Measurements from ENCODE around the gene NUCB2. TPM values are rescaled to one million over a fixed set of nuclear protein-coding genes. Genes with fewer than 3 reads are reported as not detected.
A peak's percentile ranks its signal among the peaks of the same experiment; 100 is the strongest.
"Not testable (repeated sequence)": the region's sequence is repeated elsewhere in the genome, so short reads cannot be mapped to it uniquely, and the experiment has no call there.

NUCB2 gene
- total RNA-seq, 1 donor from 2014 or later, result 58.0 TPM

- Mint-ChIP-seq H3K4me3 (no peak overlapping the region), H3K27me3 (peaks cover 4% of the 10 kb centered on the region), H3K9me3 (peaks cover 5% of the 10 kb centered on the region), H3K36me3 (no peaks in the 10 kb centered on the region), H3K4me1 (ENCODE audit: unreplicated experiment) (peaks cover 9% of the 10 kb centered on the region), H3K27ac (peak overlapping the region; percentile 24)
- no peak for TF ChIP-seq CTCF (conservative IDR thresholded peaks at IDR 0.05)
- no peak for DNase-seq (ENCODE audit: extremely low spot score, unreplicated experiment)
Observed at GRCh38 chr11:17263769-17264168, 12.8 kb upstream of the NUCB2 start.

GRCh38 chr11:17266781-17267180 is 9.8 kb upstream of the NUCB2 start:
- Mint-ChIP-seq H3K9me3 (peaks cover 5% of the 10 kb centered on the region), H3K4me1 (ENCODE audit: unreplicated experiment) (peaks cover 9% of the 10 kb centered on the region), H3K27ac (no peak overlapping the region), H3K36me3 (no peaks in the 10 kb centered on the region), H3K4me3 (no peak overlapping the region), H3K27me3 (peaks cover 4% of the 10 kb centered on the region)
- no peak for TF ChIP-seq CTCF (conservative IDR thresholded peaks at IDR 0.05)
- DNase-seq (ENCODE audit: extremely low spot score, unreplicated experiment), result no peak

- peaks cover 9% of the 10 kb centered on the region for H3K4me1 Mint-ChIP-seq (ENCODE audit: unreplicated experiment)
- no peak overlapping the region for H3K4me3 Mint-ChIP-seq
- no peak for DNase-seq (ENCODE audit: extremely low spot score, unreplicated experiment)
- H3K9me3 Mint-ChIP-seq, result peaks cover 5% of the 10 kb centered on the region
- H3K27ac Mint-ChIP-seq, result peak overlapping the region; percentile 78
- TF ChIP-seq CTCF (conservative IDR thresholded peaks at IDR 0.05), result no peak
- H3K27me3 Mint-ChIP-seq, result peaks cover 4% of the 10 kb centered on the region
- H3K36me3 Mint-ChIP-seq, result no peaks in the 10 kb centered on the region
Observed at GRCh38 chr11:17267576-17267975, 9.0 kb upstream of the NUCB2 start.

GRCh38 chr11:17268500-17268899 is 8.0 kb upstream of the NUCB2 start:
- not testable (repeated sequence) for H3K27ac Mint-ChIP-seq; H3K4me3 Mint-ChIP-seq; H3K36me3 Mint-ChIP-seq; H3K9me3 Mint-ChIP-seq; DNase-seq (ENCODE audit: extremely low spot score, unreplicated experiment); H3K27me3 Mint-ChIP-seq
- H3K4me1 Mint-ChIP-seq (ENCODE audit: unreplicated experiment), result peaks cover 14% of the 10 kb centered on the region

- TF ChIP-seq CTCF (conservative IDR thresholded peaks at IDR 0.05), result no peak
- no peak overlapping the region for H3K27ac Mint-ChIP-seq
- no peaks in the 10 kb centered on the region for H3K36me3 Mint-ChIP-seq
Observed at GRCh38 chr11:17268902-17269301, 7.6 kb upstream of the NUCB2 start.

GRCh38 chr11:17272801-17273200 is 3.7 kb upstream of the NUCB2 start:
- DNase-seq (ENCODE audit: extremely low spot score, unreplicated experiment), result no peak
- TF ChIP-seq CTCF (conservative IDR thresholded peaks at IDR 0.05), result no peak
- Mint-ChIP-seq H3K4me1 (ENCODE audit: unreplicated experiment) (peaks cover 21% of the 10 kb centered on the region), H3K9me3 (no peaks in the 10 kb centered on the region), H3K27me3 (no peaks in the 10 kb centered on the region), H3K27ac (no peak overlapping the region), H3K36me3 (peaks cover 4% of the 10 kb centered on the region), H3K4me3 (no peak overlapping the region)

More at GRCh38 chr11:17268902-17269301, 7.6 kb upstream of the NUCB2 start:
- Mint-ChIP-seq H3K27me3 (peaks cover under 1% of the 10 kb centered on the region), H3K9me3 (peaks cover 2% of the 10 kb centered on the region), H3K4me3 (no peak overlapping the region), H3K4me1 (ENCODE audit: unreplicated experiment) (peaks cover 11% of the 10 kb centered on the region)
- no peak for DNase-seq (ENCODE audit: extremely low spot score, unreplicated experiment)

Measured in type B pancreatic cell (in vitro differentiated cells).